Mucosa of rectum (tissue), 2 donors: ENCODE measurements around the gene BCL2.
A peak's percentile ranks its signal among the peaks of the same experiment; 100 is the strongest.

Source experiments
- H3K27ac ChIP-seq, 2 donors: one replicate each; pipeline ENCODE4 v1.7.0; 2013; ENCODE audit warnings: inconsistent platforms in 2 of 2, low read depth in 2 of 2, low read length in 2 of 2
- H3K27me3 ChIP-seq, 2 donors: one replicate each; pipeline ENCODE4 v1.7.0; 2013; ENCODE audit warnings: low read length in 2 of 2; ENCODE audit not compliant: control insufficient read depth in 2 of 2, insufficient read depth in 2 of 2
- H3K36me3 ChIP-seq, 2 donors: one replicate each; pipeline ENCODE4 v1.7.0; 2013; ENCODE audit warnings: low read length in 2 of 2; ENCODE audit not compliant: control insufficient read depth in 2 of 2, insufficient read depth in 2 of 2
- H3K4me1 ChIP-seq, 2 donors: one replicate each; pipeline ENCODE4 v1.7.0; 2013; ENCODE audit warnings: low read length in 2 of 2, mild to moderate bottlenecking in 1 of 2; ENCODE audit not compliant: control insufficient read depth in 2 of 2, insufficient read depth in 2 of 2
- H3K4me3 ChIP-seq, 2 donors: one replicate each; pipeline ENCODE4 v1.7.0; 2013; ENCODE audit warnings: low read length in 2 of 2
- H3K9ac ChIP-seq, 2 donors: one replicate each; pipeline ENCODE4 v1.7.0; 2013; ENCODE audit warnings: low read length in 2 of 2, low read depth in 1 of 2, mild to moderate bottlenecking in 1 of 2
- H3K9me3 ChIP-seq, 2 donors: one replicate each; pipeline ENCODE4 v1.7.0; 2013; ENCODE audit warnings: low read length in 2 of 2; ENCODE audit not compliant: control insufficient read depth in 2 of 2
- donor health status: healthy.
- donor health status: Normal muscosa, but diverticular disease.

Gene BCL2

DNA sequence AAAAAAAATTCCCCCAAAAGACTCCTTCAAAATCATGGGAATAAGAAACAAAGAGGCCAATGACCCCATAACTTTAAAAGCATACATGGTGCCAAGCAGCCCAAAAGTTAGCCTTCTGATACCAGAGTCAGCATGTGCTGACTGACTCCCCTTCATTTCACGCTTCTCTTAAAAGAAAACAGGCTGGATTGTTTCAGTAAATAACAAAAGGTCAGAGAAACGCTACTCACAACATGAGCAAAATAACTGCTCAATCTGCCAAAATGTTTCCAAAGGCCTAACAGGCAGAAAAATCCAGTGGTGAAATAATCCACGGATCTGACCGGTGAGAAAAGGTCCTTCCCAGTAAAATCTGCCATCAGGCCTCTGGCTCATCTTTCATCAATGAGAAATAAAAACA is 71.6 kb downstream of the BCL2 start:
- Histone ChIP-seq H3K27me3 (no peaks in the 10 kb centered on the region), H3K27ac (no peak overlapping the region), H3K4me3 (no peak overlapping the region), H3K9me3 (no peaks in the 10 kb centered on the region), H3K4me1 (peaks cover 9 to 14% of the 10 kb centered on the region in 2 donors), H3K9ac (no peak overlapping the region), H3K36me3 (no peaks in the 10 kb centered on the region)

DNA sequence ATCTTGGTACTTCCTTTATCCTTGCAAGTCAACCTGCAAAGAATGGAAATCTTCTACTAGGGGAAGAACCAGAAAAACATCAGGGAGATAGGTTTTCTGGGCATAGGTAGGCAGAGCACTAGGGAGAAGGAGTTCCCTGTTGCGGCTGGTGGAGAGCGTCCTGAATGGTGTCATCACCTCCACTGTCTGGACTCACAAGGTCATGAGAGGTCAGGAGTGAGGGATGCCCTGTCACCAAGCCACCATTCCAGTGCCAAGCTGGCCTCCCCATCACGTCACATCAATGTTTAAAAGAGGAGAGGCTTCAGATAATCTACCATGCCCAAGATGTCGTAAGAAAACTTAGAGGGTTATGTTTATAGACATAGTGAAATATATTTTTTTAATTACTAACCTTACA is 72.1 kb downstream of the BCL2 start:
- H3K36me3 ChIP-seq, result no peaks in the 10 kb centered on the region
- no peak overlapping the region for H3K27ac ChIP-seq
- H3K27me3 ChIP-seq, result no peaks in the 10 kb centered on the region
- H3K9me3 ChIP-seq, result no peaks in the 10 kb centered on the region
- H3K9ac ChIP-seq, result no peak overlapping the region
- no peak overlapping the region for H3K4me3 ChIP-seq
- peaks cover 6 to 10% of the 10 kb centered on the region in 2 donors for H3K4me1 ChIP-seq

DNA sequence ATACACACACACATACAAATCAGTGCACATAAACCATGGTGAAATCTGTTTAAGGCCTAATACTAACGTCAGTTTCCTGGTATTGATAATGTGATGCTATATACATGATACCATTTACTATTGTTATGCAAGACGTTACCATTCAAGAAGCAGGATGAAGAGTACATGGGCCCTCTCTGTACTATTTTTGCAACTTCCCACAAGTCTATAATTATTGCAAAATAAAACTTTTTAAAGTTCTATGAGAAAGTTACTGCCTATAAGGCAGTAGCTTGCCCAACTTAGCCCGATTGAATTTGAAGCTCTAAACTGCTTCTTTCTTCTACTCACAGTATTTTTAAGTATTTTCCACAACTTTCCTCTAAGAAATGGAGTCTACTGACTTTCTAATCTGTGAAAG is 74.0 kb downstream of the BCL2 start:
- Histone ChIP-seq H3K4me3 (no peak overlapping the region), H3K9ac (no peak overlapping the region), H3K4me1 (peaks cover 4 to 9% of the 10 kb centered on the region in 2 donors), H3K27ac (no peak overlapping the region), H3K27me3 (no peaks in the 10 kb centered on the region), H3K9me3 (no peaks in the 10 kb centered on the region), H3K36me3 (no peaks in the 10 kb centered on the region)

DNA sequence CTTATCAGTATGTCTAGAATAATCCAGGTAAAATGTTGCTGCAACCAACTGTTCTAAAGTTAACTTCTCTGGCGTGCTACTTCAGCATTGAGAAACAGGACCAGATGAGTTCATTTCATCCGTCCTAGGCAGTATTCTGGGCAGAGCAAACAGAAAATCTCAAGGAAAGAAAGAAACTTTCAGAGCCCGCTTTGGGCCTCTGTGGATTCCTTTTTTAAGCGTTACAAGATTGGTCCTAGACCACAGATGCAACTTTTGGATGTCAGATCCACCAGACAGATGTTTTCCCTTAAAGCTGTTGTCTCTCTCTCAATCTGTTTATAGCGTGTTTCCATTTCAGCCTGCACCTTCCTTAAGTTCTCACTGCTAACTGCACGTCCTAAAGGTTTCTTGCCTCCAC is 75.0 kb downstream of the BCL2 start:
- no peaks in the 10 kb centered on the region for H3K9me3 ChIP-seq
- H3K4me1 ChIP-seq, result peaks cover 0 to under 1% of the 10 kb centered on the region in 2 donors
- no peaks in the 10 kb centered on the region for H3K27me3 ChIP-seq
- H3K27ac ChIP-seq, result no peak overlapping the region
- H3K36me3 ChIP-seq, result no peaks in the 10 kb centered on the region
- H3K9ac ChIP-seq, result no peak overlapping the region
- no peak overlapping the region for H3K4me3 ChIP-seq

DNA sequence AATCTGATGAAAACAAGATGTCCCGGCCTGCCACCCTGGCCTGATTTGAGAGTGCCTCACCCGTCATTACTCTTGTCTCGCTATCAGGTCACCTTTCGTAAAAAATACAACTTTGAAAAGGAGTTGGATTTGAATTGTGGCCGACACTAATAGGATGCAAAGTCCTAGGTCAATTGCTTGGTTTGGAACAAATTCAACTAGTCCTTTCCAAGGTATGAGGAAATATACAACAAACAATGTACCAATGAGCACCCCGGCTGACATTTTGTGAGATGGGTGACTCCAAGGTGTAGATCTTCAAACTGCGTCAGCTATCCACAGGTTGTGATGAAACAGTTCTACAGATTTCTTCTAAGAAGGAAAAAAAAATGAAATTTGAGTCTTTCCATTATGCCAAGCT is 77.8 kb downstream of the BCL2 start:
- no peaks in the 10 kb centered on the region for H3K9me3 ChIP-seq
- H3K4me1 ChIP-seq, result peaks cover 10 to 12% of the 10 kb centered on the region in 2 donors
- no peak overlapping the region for H3K27ac ChIP-seq
- H3K4me3 ChIP-seq, result no peak overlapping the region
- no peaks in the 10 kb centered on the region for H3K27me3 ChIP-seq
- no peak overlapping the region for H3K9ac ChIP-seq
- H3K36me3 ChIP-seq, result no peaks in the 10 kb centered on the region

DNA sequence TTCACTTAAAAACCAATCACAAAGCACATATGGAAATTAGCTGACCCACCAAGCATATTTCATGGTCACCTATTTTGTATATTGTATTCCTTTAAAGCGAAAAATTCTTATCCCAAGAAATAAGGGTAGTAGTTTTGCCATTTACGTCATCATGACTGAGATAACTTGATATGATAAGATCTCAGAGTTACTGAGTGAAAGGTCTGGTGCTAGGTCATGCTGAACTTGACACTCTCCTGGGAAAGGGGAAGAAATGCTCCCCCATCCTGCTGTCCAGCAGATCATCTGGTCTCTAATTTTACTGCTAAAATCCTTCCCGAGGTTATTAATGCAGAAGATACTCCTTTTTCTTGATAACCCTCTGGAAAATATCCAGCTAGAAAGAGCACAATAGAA is 78.3 kb downstream of the BCL2 start:
- H3K27ac ChIP-seq, result no peak overlapping the region
- H3K27me3 ChIP-seq, result no peaks in the 10 kb centered on the region
- no peaks in the 10 kb centered on the region for H3K9me3 ChIP-seq
- H3K9ac ChIP-seq, result no peak overlapping the region
- H3K4me3 ChIP-seq, result no peak overlapping the region
- H3K36me3 ChIP-seq, result no peaks in the 10 kb centered on the region
- peaks cover 10 to 12% of the 10 kb centered on the region in 2 donors for H3K4me1 ChIP-seq

DNA sequence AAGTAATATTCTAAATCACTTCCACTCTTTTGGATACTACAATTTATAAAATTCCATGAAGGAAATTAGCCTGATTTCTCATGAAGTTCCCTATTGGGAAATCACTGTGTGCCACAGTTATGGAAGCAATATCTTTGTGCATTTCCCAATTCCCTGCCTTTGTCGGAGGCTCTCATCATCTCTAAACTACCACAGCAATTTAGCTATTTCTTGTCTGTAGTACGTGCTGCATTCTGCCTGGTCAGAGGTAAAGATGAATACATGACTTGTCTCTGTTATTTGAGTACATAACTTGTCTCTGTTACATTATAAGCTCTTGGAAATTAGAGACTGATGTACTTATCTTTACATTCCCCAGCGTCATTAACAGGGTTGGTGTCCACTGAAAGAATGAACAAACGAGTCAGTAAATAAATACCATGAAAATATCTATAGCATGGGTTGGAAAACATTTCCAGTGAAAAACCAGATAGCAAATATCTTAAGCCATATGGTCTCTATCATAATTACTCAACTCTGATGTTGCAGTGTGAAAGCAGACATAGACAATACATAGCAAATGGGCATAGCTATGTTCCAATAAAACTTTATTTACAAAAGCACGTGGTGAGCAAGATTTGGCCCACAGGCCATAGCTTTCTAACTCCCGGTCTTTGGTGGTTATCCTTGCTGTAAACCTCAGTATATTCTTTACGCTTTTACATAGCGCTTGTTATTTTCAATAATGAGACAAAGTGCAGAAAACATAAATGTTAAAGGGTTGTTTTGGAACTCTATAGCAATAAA is 78.8 kb downstream of the BCL2 start:
- no peaks in the 10 kb centered on the region for H3K9me3 ChIP-seq
- no peaks in the 10 kb centered on the region for H3K27me3 ChIP-seq
- H3K36me3 ChIP-seq, result no peaks in the 10 kb centered on the region
- H3K4me3 ChIP-seq, result no peak overlapping the region
- peaks cover 10 to 12% of the 10 kb centered on the region in 2 donors for H3K4me1 ChIP-seq
- no peak overlapping the region for H3K9ac ChIP-seq
- H3K27ac ChIP-seq, result no peak overlapping the region

DNA sequence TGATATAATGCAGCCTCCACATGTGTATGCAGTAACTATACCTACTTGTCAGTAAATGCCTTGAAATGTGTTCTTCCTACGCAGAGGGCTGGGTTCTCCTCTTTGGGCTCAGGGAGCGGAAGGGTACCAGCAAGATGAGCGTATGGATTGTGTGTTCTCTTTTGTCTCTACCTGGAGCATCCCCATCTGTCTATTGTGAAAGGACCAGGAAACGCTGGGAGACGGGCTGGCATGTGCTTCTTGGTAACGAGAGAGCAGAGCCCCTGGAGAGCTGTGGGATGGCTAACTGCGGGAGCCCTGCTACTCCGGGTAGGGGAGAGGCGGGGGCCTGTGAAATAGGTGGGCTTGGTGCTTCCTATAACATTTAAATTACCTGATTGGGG is 80.9 kb downstream of the BCL2 start:
- peaks cover 10 to 12% of the 10 kb centered on the region in 2 donors for H3K4me1 ChIP-seq
- H3K27ac ChIP-seq, result peak overlapping the region in 1 of 2 donors; percentile 64
- H3K9me3 ChIP-seq, result no peaks in the 10 kb centered on the region
- no peaks in the 10 kb centered on the region for H3K27me3 ChIP-seq
- no peaks in the 10 kb centered on the region for H3K36me3 ChIP-seq
- no peak overlapping the region for H3K4me3 ChIP-seq
- no peak overlapping the region for H3K9ac ChIP-seq

DNA sequence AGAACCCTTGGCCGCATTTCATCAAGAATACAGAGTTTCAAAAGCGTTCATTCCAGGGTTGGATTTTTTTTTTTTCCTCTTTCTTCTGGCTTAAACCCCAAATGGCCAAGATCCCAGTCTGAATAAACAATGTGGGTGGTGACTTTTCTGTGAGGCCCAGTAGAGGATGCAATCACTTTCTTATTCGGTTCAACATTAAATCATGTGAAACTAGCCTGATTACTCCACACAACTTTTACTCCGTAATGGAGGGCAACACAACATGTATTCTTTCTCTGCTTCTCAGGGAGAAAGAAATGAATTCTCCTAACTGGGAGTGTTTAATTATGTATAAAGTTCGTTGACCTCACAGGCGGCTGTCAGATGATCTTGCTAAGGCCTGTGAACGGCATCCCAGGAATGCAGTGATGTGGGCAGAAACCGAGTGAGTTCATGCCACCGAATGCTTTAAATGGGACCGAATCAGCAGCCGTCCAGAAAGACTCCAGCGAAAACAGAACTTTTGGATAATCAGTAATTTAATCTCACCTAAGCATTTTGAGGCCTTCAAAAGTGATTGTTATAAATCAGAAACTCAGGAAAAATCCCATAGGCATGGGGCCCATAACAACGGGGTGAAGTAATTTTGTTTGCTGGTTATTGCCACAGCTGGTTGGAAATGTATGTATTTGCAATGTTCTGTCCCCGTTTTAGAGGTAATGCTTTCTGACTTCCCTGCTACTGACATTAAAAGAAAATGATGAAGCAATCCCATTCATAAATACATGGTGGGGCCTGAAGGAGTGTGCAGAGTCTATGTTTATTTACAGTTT is 81.5 kb downstream of the BCL2 start:
- no peaks in the 10 kb centered on the region for H3K27me3 ChIP-seq
- peaks cover 10 to 12% of the 10 kb centered on the region in 2 donors for H3K4me1 ChIP-seq
- peak overlapping the region in 1 of 2 donors; percentile 16 for H3K9ac ChIP-seq
- H3K4me3 ChIP-seq, result peak overlapping the region in 1 of 2 donors; percentile 46
- no peaks in the 10 kb centered on the region for H3K36me3 ChIP-seq
- H3K27ac ChIP-seq, result peak overlapping the region; percentile 73 to 74
- no peaks in the 10 kb centered on the region for H3K9me3 ChIP-seq
